H1 (cell line): Measurements from ENCODE around the gene PHTF2. TPM values are rescaled to one million over a fixed set of nuclear protein-coding genes. Genes with fewer than 3 reads are reported as not detected.

ENCODE experiments used
- BACH1 ChIP-seq: IDR thresholded peaks from 2 replicates; pipeline ENCODE4 v1.6.1; 2012; ENCODE audit warnings: low read length, improper control_type of control experiment
- GABPA ChIP-seq: IDR thresholded peaks from 2 replicates; pipeline ENCODE4 v1.6.1; 2011; ENCODE audit warnings: mild to moderate bottlenecking, low read length, moderate library complexity, borderline replicate concordance; ENCODE audit not compliant: insufficient read depth
- HDAC6 ChIP-seq: IDR thresholded peaks from one replicate; pipeline ENCODE4 v1.7.1; 2012; ENCODE audit warnings: low read depth, mild to moderate bottlenecking, inconsistent platforms, low read length, moderate library complexity
- SAP30 ChIP-seq: fragments of 300-600 bp; sonication (generic); IDR thresholded peaks from 2 replicates; pipeline ENCODE4 v1.7.1; 2012; ENCODE audit warnings: low read length, moderate library complexity, mild to moderate bottlenecking, inconsistent platforms; ENCODE audit not compliant: insufficient read depth, insufficient replicate concordance
- SP4 ChIP-seq: IDR thresholded peaks from 2 replicates; pipeline ENCODE4 v1.6.1; 2012; ENCODE audit warnings: low read length, inconsistent platforms
- polyA plus RNA-seq, 7 experiments: library from polyadenylated mRNA; depleted of rRNA in 3 of 7; stranded (reverse) in 5 of 7; unstranded in 2 of 7; fragments of >200 nt in 5 of 7; fragments of 200-250 nt in 2 of 7; gene quantifications; 1 replicate in 5 of 7; 2 replicates in 1 of 7; 4 replicates in 1 of 7; pipeline versions ENCODE4 v1.2.1 to v1.2.3, GENCODE V29; 2011 to 2013; ENCODE audit warnings: missing spikeins in 2 of 7, mixed read lengths in 2 of 7
- total RNA-seq: library from RNA; stranded (reverse); fragmentation: NEBNext Ultra II Directional; extraction: Animal tissue kit (Norgen Biotek cat#: 25700); gene quantifications from 2 replicates; pipeline ENCODE4 v1.2.1, GENCODE V29; 2021

The PHTF2 gene
- total and polyA plus RNA-seq, 2 of the 8 experiments (the other 6 are each of a cell fraction or from before 2014, with no cell fraction given): 9.0 to 25.4 TPM

DNA sequence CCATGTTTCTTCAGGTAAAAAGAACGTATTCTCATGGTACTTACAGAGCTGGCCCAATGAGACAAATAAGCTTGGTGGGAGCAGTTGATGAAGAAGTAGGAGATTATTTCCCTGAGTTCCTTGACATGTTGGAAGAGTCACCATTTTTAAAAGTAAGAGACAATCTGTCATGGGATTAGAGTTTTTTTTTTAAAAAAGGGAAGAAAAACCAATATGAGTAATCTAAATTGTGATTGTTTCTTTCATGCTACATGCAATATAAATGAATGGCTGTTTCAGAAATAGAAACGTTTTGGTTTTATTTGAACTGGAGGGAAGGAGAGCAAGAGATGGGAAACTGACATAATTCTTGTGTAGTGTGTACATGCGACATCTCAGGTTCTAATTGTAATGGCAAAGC, 33.1 kb upstream of the PHTF2 start (continued):
- no peak for TF ChIP-seq GABPA
- TF ChIP-seq SP4: no peak
- TF ChIP-seq BACH1: no peak
- no peak for TF ChIP-seq HDAC6
- TF ChIP-seq SAP30: no peak
